Activated CD8-positive, alpha-beta memory T cell treated with anti-CD3 and anti-CD28 coated beads, Interleukin-2, amount 50 U/mL, for 24 hours (primary cell): ENCODE measurements around the gene TBC1D22A.
"Not testable (repeated sequence)": the region's sequence is repeated elsewhere in the genome, so short reads cannot be mapped to it uniquely, and the experiment has no call there.

ENCODE experiments used
- DNase-seq: peaks from one replicate; pipeline ENCODE4 v3.0.0-alpha.2; 2020; ENCODE audit errors: extremely low read depth

TBC1D22A gene

GRCh38 chr22:47045691-47046410 lies 283.4 kb downstream of the TBC1D22A start:
- no peak for DNase-seq

GRCh38 chr22:47046411-47047065 lies 284.1 kb downstream of the TBC1D22A start:
- DNase-seq: no peak

- DNase-seq: no peak
These were observed 285.1 kb downstream of the TBC1D22A start for GRCh38 chr22:47047321-47048122.

- no peak for DNase-seq
These were observed 285.9 kb downstream of the TBC1D22A start for GRCh38 chr22:47048123-47049077.

GRCh38 chr22:47049078-47049624 lies 286.7 kb downstream of the TBC1D22A start:
- no peak for DNase-seq

- not testable (repeated sequence) for DNase-seq
These were observed 287.4 kb downstream of the TBC1D22A start for GRCh38 chr22:47049736-47050400.

- DNase-seq: no peak
These were observed 288.1 kb downstream of the TBC1D22A start for GRCh38 chr22:47050401-47051051.

- DNase-seq: no peak
These were observed 289.1 kb downstream of the TBC1D22A start for GRCh38 chr22:47051441-47052071.

- no peak for DNase-seq
These were observed 290.0 kb downstream of the TBC1D22A start for GRCh38 chr22:47052236-47053012.

- DNase-seq: no peak
These were observed 290.7 kb downstream of the TBC1D22A start for GRCh38 chr22:47053013-47053725.

GRCh38 chr22:47053726-47054141 lies 291.3 kb downstream of the TBC1D22A start:
- no peak for DNase-seq

GRCh38 chr22:47054231-47055072 lies 292.0 kb downstream of the TBC1D22A start:
- no peak for DNase-seq

GRCh38 chr22:47055073-47055355 lies 292.6 kb downstream of the TBC1D22A start:
- no peak for DNase-seq

- no peak for DNase-seq
These were observed 293.0 kb downstream of the TBC1D22A start for GRCh38 chr22:47055461-47055860.

- no peak for DNase-seq
These were observed 293.5 kb downstream of the TBC1D22A start for GRCh38 chr22:47055921-47056320.

- DNase-seq: no peak
These were observed 293.9 kb downstream of the TBC1D22A start for GRCh38 chr22:47056361-47056760.

GRCh38 chr22:47056776-47057470 lies 294.5 kb downstream of the TBC1D22A start:
- DNase-seq: no peak
